Panc1 (cell line): ENCODE results near the gene XRCC2.

ENCODE experiments used
- POLR2AphosphoS5 ChIP-seq: IDR thresholded peaks from 2 replicates; pipeline ENCODE4 v1.6.1; 2012; ENCODE audit warnings: mild to moderate bottlenecking, low read depth, low read length, moderate library complexity
- TCF7L2 ChIP-seq: IDR thresholded peaks from 2 replicates; pipeline ENCODE4 v1.6.1; 2011; ENCODE audit warnings: mild to moderate bottlenecking, low read depth, low read length, inconsistent platforms
- TF ChIP-seq, protein P1 (sequence below): fragments of 450-650 bp; IDR thresholded peaks from 2 replicates; pipeline ENCODE4 v1.5.1; 2017; ENCODE audit warnings: mild to moderate bottlenecking

DNA sequence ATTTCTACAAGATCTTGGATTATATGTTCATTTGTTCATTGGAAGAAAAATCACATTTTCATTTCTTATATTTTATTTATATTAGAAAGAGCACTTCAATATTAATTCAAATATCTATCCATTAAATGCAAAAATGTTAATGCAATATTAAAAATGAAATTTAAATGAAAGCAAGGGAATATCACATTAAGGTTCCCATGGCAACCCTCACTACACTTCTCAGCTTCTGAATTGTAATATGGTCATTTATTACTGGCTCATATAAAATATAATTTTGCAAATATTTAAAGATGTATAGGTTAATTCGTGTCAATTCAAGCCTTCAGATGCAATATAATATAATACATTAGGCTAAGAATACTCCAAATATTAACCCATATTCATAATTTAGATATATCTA lies 38.8 kb downstream of the XRCC2 start:
- TF ChIP-seq, protein P1, sequence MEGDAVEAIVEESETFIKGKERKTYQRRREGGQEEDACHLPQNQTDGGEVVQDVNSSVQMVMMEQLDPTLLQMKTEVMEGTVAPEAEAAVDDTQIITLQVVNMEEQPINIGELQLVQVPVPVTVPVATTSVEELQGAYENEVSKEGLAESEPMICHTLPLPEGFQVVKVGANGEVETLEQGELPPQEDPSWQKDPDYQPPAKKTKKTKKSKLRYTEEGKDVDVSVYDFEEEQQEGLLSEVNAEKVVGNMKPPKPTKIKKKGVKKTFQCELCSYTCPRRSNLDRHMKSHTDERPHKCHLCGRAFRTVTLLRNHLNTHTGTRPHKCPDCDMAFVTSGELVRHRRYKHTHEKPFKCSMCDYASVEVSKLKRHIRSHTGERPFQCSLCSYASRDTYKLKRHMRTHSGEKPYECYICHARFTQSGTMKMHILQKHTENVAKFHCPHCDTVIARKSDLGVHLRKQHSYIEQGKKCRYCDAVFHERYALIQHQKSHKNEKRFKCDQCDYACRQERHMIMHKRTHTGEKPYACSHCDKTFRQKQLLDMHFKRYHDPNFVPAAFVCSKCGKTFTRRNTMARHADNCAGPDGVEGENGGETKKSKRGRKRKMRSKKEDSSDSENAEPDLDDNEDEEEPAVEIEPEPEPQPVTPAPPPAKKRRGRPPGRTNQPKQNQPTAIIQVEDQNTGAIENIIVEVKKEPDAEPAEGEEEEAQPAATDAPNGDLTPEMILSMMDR: no peak
- TF ChIP-seq POLR2AphosphoS5 (no peak), TCF7L2 (no peak)
